ENCODE measurements around the gene ABCB8.

ABCB8 gene

GRCh38 chr7:150990416-150991186, 37.6 kb upstream of the ABCB8 start, which contains the start of gene NOS3:
TSS of gene NOS3 (plus strand) at chr7:150991017. CDS start at chr7:150993804, 2,787 bp downstream.
- H3K27me3 ChIP-seq (ENCODE audit: insufficient read depth, poor library complexity, severe bottlenecking), result peaks cover 9% of the 10 kb centered on the region
- TF ChIP-seq GABPA (IDR thresholded peaks at IDR 0.05; ENCODE audit: low read depth), result no peak
- no peak for TF ChIP-seq CTCF (IDR thresholded peaks at IDR 0.05; ENCODE audit: insufficient read depth, low read length)
- TF ChIP-seq SPI1 (IDR thresholded peaks at IDR 0.05; ENCODE audit: borderline replicate concordance, low read depth), result no peak
- no peak for TF ChIP-seq REST (IDR thresholded peaks at IDR 0.05; ENCODE audit: insufficient replicate concordance, low read depth)
- TF ChIP-seq POLR2AphosphoS5 (IDR thresholded peaks at IDR 0.05; ENCODE audit: low read depth), result no peak
- no peak within 1 kb of the TSS for H3K27ac ChIP-seq (replicated peaks)
- H3K4me3 ChIP-seq (replicated peaks; ENCODE audit: insufficient read depth, low read length), result no peak within 1 kb of the TSS
- no peak for DNase-seq (ENCODE audit: low read depth in 1 of 2, low spot score in 1 of 2)

DNA sequence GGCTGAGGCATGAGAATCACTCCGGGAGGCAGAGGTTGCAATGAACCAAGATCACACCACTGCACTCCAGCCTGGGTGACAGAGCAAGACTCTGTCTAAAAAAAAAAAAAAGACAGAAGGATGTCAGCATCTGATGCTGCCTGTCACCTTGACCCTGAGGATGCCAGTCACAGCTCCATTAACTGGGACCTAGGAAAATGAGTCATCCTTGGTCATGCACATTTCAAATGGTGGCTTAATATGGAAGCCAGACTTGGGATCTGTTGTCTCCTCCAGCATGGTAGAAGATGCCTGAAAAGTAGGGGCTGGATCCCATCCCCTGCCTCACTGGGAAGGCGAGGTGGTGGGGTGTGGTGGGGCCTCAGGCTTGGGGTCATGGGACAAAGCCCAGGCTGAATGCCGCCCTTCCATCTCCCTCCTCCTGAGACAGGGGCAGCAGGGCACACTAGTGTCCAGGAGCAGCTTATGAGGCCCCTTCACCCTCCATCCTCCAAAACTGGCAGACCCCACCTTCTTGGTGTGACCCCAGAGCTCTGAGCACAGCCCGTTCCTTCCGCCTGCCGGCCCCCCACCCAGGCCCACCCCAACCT, 36.1 kb upstream of the ABCB8 start:
- no peak for TF ChIP-seq CTCF (IDR thresholded peaks at IDR 0.05; ENCODE audit: insufficient read depth, low read length)
- TF ChIP-seq REST (IDR thresholded peaks at IDR 0.05; ENCODE audit: insufficient replicate concordance, low read depth), result no peak
- TF ChIP-seq GABPA (IDR thresholded peaks at IDR 0.05; ENCODE audit: low read depth), result no peak
- no peak for TF ChIP-seq SPI1 (IDR thresholded peaks at IDR 0.05; ENCODE audit: borderline replicate concordance, low read depth)
- TF ChIP-seq POLR2AphosphoS5 (IDR thresholded peaks at IDR 0.05; ENCODE audit: low read depth), result no peak
- Histone ChIP-seq H3K27ac (replicated peaks) (no peak overlapping the region), H3K27me3 (ENCODE audit: insufficient read depth, poor library complexity, severe bottlenecking) (peaks cover 9% of the 10 kb centered on the region), H3K4me3 (replicated peaks; ENCODE audit: insufficient read depth, low read length) (no peak overlapping the region)
- DNase-seq (ENCODE audit: low read depth in 1 of 2, low spot score in 1 of 2), result no peak

GRCh38 chr7:150992833-150993302, 35.4 kb upstream of the ABCB8 start:
- peaks cover 7% of the 10 kb centered on the region for H3K27me3 ChIP-seq (ENCODE audit: insufficient read depth, poor library complexity, severe bottlenecking)
- no peak overlapping the region for H3K4me3 ChIP-seq (replicated peaks; ENCODE audit: insufficient read depth, low read length)
- no peak for TF ChIP-seq GABPA (IDR thresholded peaks at IDR 0.05; ENCODE audit: low read depth)
- no peak for TF ChIP-seq REST (IDR thresholded peaks at IDR 0.05; ENCODE audit: insufficient replicate concordance, low read depth)
- no peak for TF ChIP-seq CTCF (IDR thresholded peaks at IDR 0.05; ENCODE audit: insufficient read depth, low read length)
- no peak for TF ChIP-seq SPI1 (IDR thresholded peaks at IDR 0.05; ENCODE audit: borderline replicate concordance, low read depth)
- no peak for TF ChIP-seq POLR2AphosphoS5 (IDR thresholded peaks at IDR 0.05; ENCODE audit: low read depth)
- DNase-seq (ENCODE audit: low read depth in 1 of 2, low spot score in 1 of 2), result no peak
- H3K27ac ChIP-seq (replicated peaks), result no peak overlapping the region
